Ishikawa (cell line): ENCODE results near the gene NRBF2.

ENCODE experiments used
- CEBPB ChIP-seq: IDR thresholded peaks from 2 replicates; pipeline ENCODE4 v1.6.1; 2012
- CREB1 ChIP-seq: IDR thresholded peaks from 2 replicates; pipeline ENCODE4 v1.6.1; 2012; ENCODE audit warnings: low read depth
- EGR1 ChIP-seq: IDR thresholded peaks from 2 replicates; pipeline ENCODE4 v1.6.1; 2012
- EP300 ChIP-seq: IDR thresholded peaks from 2 replicates; pipeline ENCODE4 v1.6.1; 2012; ENCODE audit warnings: borderline replicate concordance
- FOXM1 ChIP-seq: IDR thresholded peaks from 2 replicates; pipeline ENCODE4 v1.6.1; 2012; ENCODE audit warnings: low read depth, borderline replicate concordance
- NFIC ChIP-seq: IDR thresholded peaks from 2 replicates; pipeline ENCODE4 v1.6.1; 2012
- RAD21 ChIP-seq: IDR thresholded peaks from 2 replicates; pipeline ENCODE4 v1.6.1; 2012; ENCODE audit warnings: low read depth
- REST ChIP-seq: IDR thresholded peaks from 2 replicates; pipeline ENCODE4 v1.6.1; 2012; ENCODE audit warnings: low read depth, mild to moderate bottlenecking
- TAF1 ChIP-seq: IDR thresholded peaks from 2 replicates; pipeline ENCODE4 v1.6.1; 2012; ENCODE audit warnings: low read depth, mild to moderate bottlenecking
- TCF12 ChIP-seq: IDR thresholded peaks from 2 replicates; pipeline ENCODE4 v1.6.1; 2012; ENCODE audit warnings: low read depth
- TEAD4 ChIP-seq: IDR thresholded peaks from 2 replicates; pipeline ENCODE4 v1.6.1; 2012
- YY1 ChIP-seq: IDR thresholded peaks from 2 replicates; pipeline ENCODE4 v1.6.1; 2012; ENCODE audit warnings: low read depth
- ZBTB7A ChIP-seq: IDR thresholded peaks from 2 replicates; pipeline ENCODE4 v1.6.1; 2012; ENCODE audit warnings: low read depth
- TF ChIP-seq, protein P1 (sequence below): IDR thresholded peaks from 2 replicates; pipeline ENCODE4 v1.6.1; 2012
- TF ChIP-seq, protein P2 (sequence below): IDR thresholded peaks from 2 replicates; pipeline ENCODE4 v1.6.1; 2012

NRBF2 gene

GRCh38 chr10:63094405-63094804 lies 38.7 kb upstream of the NRBF2 start:
- no peak for TF ChIP-seq REST
- TF ChIP-seq, protein P1, sequence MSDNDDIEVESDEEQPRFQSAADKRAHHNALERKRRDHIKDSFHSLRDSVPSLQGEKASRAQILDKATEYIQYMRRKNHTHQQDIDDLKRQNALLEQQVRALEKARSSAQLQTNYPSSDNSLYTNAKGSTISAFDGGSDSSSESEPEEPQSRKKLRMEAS, result no peak
- TF ChIP-seq CEBPB, result no peak
- TF ChIP-seq NFIC, result no peak
- no peak for TF ChIP-seq FOXM1
- TF ChIP-seq YY1, result no peak
- TF ChIP-seq, protein P2, sequence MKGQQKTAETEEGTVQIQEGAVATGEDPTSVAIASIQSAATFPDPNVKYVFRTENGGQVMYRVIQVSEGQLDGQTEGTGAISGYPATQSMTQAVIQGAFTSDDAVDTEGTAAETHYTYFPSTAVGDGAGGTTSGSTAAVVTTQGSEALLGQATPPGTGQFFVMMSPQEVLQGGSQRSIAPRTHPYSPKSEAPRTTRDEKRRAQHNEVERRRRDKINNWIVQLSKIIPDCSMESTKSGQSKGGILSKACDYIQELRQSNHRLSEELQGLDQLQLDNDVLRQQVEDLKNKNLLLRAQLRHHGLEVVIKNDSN, result no peak
- TF ChIP-seq TAF1, result no peak
- TF ChIP-seq CREB1, result no peak
- no peak for TF ChIP-seq ZBTB7A
- TF ChIP-seq TEAD4, result no peak
- no peak for TF ChIP-seq EGR1

- no peak for TF ChIP-seq RAD21
- no peak for TF ChIP-seq EP300
- TF ChIP-seq TCF12, result no peak
- no peak for TF ChIP-seq TAF1
- no peak for TF ChIP-seq NFIC
- no peak for TF ChIP-seq CREB1
- TF ChIP-seq CEBPB, result no peak
- TF ChIP-seq REST, result no peak
- TF ChIP-seq, protein P2, result no peak
- TF ChIP-seq EGR1, result no peak
- no peak for TF ChIP-seq YY1
These were observed 38.2 kb upstream of the NRBF2 start for GRCh38 chr10:63094881-63095280.

DNA sequence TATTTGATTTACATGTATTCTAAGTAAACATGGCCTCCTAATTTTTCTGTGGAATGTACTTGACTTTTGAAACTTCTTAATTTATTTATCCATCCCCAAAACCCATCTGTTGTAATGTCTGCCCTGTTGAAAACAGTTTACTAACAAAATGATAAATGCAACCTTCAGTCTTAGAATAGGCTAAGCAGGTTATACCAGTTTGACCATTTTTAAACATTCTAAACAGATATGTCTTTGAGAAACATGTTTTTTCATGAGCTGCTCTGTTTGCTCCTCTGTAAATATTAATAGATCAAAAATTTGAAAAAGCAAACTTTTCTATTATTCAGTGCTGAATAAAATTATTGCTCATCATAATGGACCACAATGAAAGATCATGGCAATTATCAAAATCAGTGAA lies 33.4 kb upstream of the NRBF2 start:
- TF ChIP-seq, protein P2, result no peak
- no peak for TF ChIP-seq FOXM1
- no peak for TF ChIP-seq ZBTB7A
- TF ChIP-seq EGR1, result no peak
- TF ChIP-seq CREB1, result no peak
- TF ChIP-seq REST, result no peak

- no peak for TF ChIP-seq FOXM1
These were observed 29.1 kb upstream of the NRBF2 start for GRCh38 chr10:63103971-63104409.

DNA sequence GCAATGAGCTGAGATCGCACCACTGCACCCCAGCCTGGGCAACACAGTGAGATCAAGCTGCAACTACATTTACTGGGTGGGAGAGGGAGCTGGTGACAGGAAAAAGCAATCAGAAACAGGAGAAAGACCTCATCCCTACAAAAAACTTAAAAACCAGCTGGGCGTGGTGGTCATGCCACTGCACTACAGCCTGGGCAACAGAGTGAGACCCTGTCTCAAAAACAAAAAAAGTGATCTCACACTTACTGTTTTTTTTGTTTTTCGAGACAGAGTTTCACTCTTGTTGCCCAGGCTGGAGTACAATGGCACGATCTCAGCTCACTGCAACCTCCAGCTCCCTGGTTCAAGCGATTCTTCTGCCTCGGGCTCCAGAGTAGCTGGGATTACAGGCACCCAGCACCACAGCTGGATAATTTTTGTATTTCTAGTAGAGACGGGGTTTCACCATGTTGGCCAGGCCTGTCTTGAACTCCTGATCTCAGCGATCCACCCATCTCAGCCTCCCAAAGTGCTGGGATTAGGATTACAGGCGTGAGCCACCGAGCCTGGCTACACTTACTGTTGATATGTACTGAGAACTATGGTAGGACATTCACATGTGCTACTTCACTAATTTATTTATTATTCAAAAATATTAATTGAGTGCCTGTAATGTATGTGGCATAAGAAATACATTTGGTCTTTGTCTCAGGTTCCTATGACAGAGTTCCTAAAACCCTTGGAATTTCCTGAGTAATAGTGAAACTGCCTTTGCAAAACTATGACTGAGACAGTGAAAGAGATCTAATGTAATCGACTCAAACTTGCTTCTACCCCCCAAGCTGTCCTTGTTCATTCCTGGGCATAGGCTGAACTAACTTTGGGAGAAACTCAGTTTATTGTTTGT lies 27.7 kb upstream of the NRBF2 start:
- TF ChIP-seq CEBPB (no peak), TEAD4 (no peak), CREB1 (no peak), YY1 (no peak), REST (no peak), TAF1 (no peak), NFIC (no peak), RAD21 (no peak), TCF12 (no peak), FOXM1 (no peak), ZBTB7A (no peak), EP300 (no peak), EGR1 (no peak)
- TF ChIP-seq, protein P1, result no peak
- TF ChIP-seq, protein P2, result no peak
